Coronary artery (tissue), 2 donors: ENCODE results near the gene CATSPERD.

Experiments used
- DNase-seq: peaks from one replicate; pipeline ENCODE4 v3.0.0-alpha.2; 2017; ENCODE audit warnings: low spot score
- H3K27ac ChIP-seq, 2 donors: fragments of 200-600 bp; sonication (generic); one replicate each; pipeline ENCODE4 v1.5.1; 2016 to 2019
- H3K4me3 ChIP-seq: fragments of 200-600 bp; sonication (generic); 2 replicates; pipeline ENCODE4 v1.5.1; 2016; ENCODE audit warnings: mild to moderate bottlenecking, moderate library complexity
- TF ChIP-seq, protein P1 (sequence below): fragments of 200-600 bp; sonication (generic); IDR thresholded peaks from one replicate; pipeline ENCODE4 v1.5.1; 2019; ENCODE audit warnings: antibody characterized with exemption

The CATSPERD gene

DNA sequence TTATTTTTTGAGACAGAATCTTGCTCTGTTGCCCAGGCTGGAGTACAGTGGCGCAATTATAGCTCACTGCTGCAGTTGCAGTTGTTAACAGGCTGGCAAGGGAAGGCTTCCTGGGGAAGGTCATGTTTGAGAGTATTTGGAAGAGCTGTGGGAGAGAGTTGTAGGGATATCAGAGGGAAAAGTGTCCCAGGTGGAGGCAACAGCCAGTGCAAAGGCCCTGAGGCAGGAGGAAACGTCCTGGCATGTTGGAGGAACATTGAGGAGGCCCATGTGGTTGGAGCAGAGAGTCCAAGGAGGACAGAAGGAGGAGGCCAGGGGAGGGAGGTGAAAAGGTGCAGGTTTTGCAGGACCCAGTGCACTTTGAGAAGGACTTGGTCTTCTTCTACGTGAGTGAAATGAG lies 72.8 kb downstream of the CATSPERD start:
- TF ChIP-seq, protein P1, sequence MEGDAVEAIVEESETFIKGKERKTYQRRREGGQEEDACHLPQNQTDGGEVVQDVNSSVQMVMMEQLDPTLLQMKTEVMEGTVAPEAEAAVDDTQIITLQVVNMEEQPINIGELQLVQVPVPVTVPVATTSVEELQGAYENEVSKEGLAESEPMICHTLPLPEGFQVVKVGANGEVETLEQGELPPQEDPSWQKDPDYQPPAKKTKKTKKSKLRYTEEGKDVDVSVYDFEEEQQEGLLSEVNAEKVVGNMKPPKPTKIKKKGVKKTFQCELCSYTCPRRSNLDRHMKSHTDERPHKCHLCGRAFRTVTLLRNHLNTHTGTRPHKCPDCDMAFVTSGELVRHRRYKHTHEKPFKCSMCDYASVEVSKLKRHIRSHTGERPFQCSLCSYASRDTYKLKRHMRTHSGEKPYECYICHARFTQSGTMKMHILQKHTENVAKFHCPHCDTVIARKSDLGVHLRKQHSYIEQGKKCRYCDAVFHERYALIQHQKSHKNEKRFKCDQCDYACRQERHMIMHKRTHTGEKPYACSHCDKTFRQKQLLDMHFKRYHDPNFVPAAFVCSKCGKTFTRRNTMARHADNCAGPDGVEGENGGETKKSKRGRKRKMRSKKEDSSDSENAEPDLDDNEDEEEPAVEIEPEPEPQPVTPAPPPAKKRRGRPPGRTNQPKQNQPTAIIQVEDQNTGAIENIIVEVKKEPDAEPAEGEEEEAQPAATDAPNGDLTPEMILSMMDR, result no peak
- Histone ChIP-seq H3K27ac (no peak overlapping the region), H3K4me3 (no peak overlapping the region)
- DNase-seq, result no peak

DNA sequence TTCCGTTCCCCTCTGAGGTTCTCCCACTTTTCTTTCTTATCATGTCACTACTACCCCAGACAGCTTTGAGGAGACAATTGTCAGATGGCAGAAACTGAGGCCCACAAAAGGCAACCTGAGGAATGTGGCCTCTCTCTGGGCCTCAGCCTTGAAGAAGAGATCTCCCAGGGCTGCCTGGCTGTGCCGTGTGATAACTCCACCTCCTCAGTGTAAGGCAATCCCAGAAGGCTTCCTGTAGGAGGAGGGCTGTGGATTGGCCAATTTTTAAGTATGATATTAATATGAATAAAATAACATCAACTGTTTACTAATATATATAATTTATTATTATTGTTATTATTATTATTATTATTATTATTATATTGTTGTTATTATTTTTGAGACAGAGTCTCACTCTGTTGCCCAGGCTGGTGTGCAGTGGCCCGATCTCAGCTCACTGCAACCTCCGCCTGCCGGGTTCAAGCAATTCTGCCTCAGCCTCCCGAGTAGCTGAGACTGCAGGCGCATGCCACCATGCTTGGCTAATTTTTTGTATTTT lies 75.0 kb downstream of the CATSPERD start:
- TF ChIP-seq, protein P1, result no peak
- H3K4me3 ChIP-seq, result no peak overlapping the region

GRCh38 chr19:5798244-5798643 lies 77.8 kb downstream of the CATSPERD start:
- no peak overlapping the region for H3K4me3 ChIP-seq
- H3K27ac ChIP-seq, result no peak overlapping the region
- DNase-seq, result no peak
- TF ChIP-seq, protein P1, result no peak

More for the DNA sequence above, 75.0 kb downstream of the CATSPERD start:
- no peak overlapping the region for H3K27ac ChIP-seq
- no peak for DNase-seq

- Histone ChIP-seq H3K27ac (no peak overlapping the region), H3K4me3 (no peak overlapping the region)
- TF ChIP-seq, protein P1, result no peak
- no peak for DNase-seq
Observed at GRCh38 chr19:5799247-5800241, 79.1 kb downstream of the CATSPERD start.

DNA sequence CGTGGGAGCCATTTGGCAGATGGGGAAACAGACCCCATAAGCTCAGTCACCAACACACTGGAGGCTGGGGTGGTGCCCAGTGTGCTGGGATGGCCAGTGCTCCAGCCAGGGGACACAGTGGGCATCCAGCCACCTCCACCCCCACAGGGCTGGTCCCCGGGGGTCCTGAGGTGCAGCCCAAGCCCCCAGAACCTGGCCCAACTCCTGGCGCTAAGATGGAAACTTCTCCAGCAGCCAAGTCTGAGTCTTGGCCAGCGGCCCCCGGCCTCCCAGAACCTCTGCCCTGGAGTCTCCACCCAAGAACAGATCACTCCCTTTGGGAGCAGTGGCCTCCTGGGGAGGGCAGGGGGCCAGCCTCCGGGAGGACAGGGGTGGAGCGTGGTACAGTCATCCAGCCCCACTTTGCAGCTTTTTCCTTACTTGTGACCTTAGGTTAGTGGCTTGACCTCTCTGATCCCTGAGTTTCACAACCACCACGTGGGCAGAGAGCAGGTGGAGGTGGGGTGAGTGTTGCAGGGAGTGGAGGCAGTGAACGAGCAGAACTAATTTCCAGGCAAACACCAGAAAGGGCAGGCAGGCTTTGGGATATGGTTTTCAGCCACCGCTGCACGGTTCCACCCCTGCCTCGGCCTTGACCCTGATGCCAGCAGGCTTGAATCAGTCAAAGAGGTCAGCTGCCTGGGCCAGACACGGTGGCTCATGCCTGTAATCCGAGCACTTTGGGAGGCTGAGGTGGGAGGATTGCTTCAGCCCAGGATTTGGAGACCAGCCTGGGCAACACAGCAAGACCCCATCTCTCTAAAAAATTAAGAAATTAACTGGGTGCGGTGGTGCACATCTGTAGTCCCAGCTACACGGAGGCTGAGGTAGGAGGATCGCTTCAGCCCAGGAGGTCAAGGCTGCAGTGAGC lies 80.2 kb downstream of the CATSPERD start:
- no peak overlapping the region for H3K27ac ChIP-seq
- DNase-seq, result no peak
- no peak overlapping the region for H3K4me3 ChIP-seq
- TF ChIP-seq, protein P1, result no peak

DNA sequence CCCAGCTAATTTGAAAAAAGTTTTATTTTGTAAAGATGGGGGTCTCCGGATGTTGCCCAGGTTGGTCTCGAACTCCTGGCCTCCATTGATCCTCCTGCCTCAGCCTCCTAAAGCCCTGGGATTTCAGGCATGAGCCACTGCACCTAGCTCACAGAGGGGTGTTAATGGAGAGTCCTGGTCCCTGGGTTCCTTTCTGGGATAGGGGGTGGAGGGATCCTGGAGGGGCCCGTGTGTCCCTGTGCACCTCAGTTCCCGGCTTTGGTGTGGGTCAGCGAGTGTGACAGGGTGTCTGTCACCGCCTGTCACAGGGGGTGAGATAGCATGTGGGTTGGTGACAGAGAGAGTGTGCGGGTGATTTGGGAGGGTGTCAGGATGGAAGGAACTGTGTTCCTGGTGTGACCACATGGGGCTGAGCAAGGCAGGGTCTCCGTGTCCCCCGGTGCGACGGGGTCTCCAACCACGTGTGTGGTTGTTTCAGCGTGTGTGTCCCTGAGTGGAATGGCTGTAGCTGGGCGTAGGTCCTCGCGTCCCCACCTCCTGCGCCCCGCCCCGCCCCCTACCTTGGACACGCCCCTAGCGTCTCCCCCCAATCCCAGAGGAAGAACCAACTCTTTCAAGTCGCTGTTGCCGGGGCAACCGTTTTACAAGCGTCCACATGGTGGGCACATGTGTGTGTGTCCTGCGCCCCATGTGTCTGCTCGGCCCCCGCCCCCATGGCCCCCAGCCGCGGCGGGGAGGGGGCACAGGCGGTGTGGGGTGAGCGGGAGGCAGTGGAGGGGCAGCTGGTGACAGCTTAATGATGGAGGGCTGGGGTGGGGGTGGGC lies 81.6 kb downstream of the CATSPERD start:
- Histone ChIP-seq H3K27ac (no peak overlapping the region), H3K4me3 (no peak overlapping the region)
- TF ChIP-seq, protein P1, result no peak
- DNase-seq, result no peak
